IPS-15b (cell line): Measurements from ENCODE around the gene PLA2R1.

Experiments used
- H3K27me3 ChIP-seq: one replicate; pipeline ENCODE4 v1.6.1; 2013; ENCODE audit warnings: low read length; ENCODE audit not compliant: control insufficient read depth, insufficient read depth
- H3K36me3 ChIP-seq: one replicate; pipeline ENCODE4 v1.6.1; 2013; ENCODE audit warnings: low read length; ENCODE audit not compliant: control insufficient read depth, insufficient read depth
- H3K4me1 ChIP-seq: one replicate; pipeline ENCODE4 v1.6.1; 2013; ENCODE audit warnings: mild to moderate bottlenecking, low read length; ENCODE audit not compliant: control insufficient read depth, insufficient read depth
- H3K4me3 ChIP-seq: one replicate; pipeline ENCODE4 v1.5.1; 2013; ENCODE audit warnings: low read depth, low read length
- H3K9ac ChIP-seq: one replicate; pipeline ENCODE4 v1.6.1; 2013; ENCODE audit warnings: low read depth, mild to moderate bottlenecking, low read length
- H3K9me3 ChIP-seq: one replicate; pipeline ENCODE4 v1.6.1; 2013; ENCODE audit warnings: mild to moderate bottlenecking, low read length; ENCODE audit not compliant: control insufficient read depth, insufficient read depth

Gene PLA2R1

DNA sequence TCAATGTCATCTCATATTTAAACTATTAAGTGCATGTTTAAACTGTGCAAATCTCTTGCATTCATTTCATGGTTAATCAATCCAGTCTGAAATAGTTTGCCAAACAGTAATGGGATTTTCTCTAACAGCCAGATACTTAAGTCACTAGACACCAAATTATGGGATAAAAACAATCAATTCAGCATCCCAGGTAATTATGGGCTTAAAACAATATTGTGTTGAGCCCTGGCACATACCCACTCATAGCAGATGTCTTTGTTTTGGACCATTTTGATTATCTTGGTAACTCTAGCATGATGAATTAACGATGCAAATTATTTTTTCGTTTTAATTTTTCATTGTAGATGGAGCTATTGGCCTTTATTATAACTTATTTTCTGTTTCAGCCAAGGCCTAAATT, 145.9 kb downstream of the PLA2R1 start:
- H3K36me3 ChIP-seq: no peaks in the 10 kb centered on the region
- no peaks in the 10 kb centered on the region for H3K4me1 ChIP-seq
- H3K4me3 ChIP-seq: no peak overlapping the region
- H3K9me3 ChIP-seq: no peaks in the 10 kb centered on the region
- H3K27me3 ChIP-seq: peaks cover 6% of the 10 kb centered on the region
- H3K9ac ChIP-seq: no peak overlapping the region

DNA sequence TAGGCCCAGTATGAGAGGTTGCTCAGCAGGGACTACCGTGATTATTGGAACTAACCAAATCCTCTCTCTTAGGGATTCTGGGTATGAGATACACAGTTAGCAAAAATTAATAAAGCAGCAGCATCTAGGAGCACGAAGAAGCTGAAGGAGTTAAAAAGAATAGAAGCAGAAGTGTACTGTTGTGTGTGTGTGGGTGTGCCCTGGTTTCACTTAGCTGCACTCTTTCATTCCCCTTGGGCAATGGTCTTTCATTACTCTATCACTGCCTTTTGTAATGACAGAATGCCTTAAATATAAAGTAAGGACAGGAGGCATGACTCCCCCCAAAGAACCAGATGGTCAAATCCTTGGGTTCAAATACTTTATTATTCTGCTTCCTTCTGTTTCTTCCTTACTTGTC, 148.5 kb downstream of the PLA2R1 start:
- Histone ChIP-seq H3K9me3 (no peaks in the 10 kb centered on the region), H3K27me3 (no peaks in the 10 kb centered on the region), H3K9ac (no peak overlapping the region), H3K36me3 (no peaks in the 10 kb centered on the region), H3K4me1 (no peaks in the 10 kb centered on the region), H3K4me3 (no peak overlapping the region)

DNA sequence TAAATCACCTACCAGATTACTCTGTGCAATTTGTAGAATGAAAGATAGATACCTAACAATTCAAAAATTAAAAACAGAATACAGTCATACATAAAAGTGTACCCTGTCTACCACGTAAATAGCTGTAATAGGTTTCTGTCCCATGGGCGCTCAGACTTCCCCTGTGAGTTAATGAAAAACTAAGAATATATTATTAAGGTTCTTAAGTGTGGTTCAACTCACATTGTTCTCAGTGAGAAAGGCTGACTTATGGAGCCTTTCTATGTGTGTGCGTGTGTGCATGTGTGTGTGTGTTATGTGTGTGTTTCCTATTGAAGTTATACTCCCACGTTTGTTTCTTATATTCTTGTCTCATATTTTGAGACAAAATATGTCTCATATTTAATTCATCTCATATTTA, 149.8 kb downstream of the PLA2R1 start:
- H3K36me3 ChIP-seq: no peaks in the 10 kb centered on the region
- no peaks in the 10 kb centered on the region for H3K4me1 ChIP-seq
- no peak overlapping the region for H3K9ac ChIP-seq
- H3K27me3 ChIP-seq: no peaks in the 10 kb centered on the region
- H3K4me3 ChIP-seq: no peak overlapping the region
- no peaks in the 10 kb centered on the region for H3K9me3 ChIP-seq

DNA sequence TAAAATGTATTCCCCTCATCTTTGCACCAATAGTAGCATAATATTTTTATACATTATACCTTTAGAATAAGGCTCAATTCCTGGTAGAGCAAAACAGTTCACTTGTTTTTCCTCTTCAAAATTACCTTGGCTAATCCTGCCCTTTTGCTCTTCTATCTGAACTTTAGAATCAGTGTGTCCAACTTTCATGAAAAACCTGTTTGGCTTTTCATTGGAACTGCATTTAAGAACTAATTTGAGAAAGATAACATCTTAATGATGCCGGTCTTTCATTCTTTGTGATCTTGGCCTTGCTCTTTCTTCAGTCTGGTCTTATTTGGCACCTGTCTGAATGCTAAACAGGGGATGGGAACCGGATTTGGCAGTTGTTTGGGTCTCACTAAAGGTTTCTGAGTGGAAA, 151.5 kb downstream of the PLA2R1 start:
- Histone ChIP-seq H3K4me1 (no peaks in the 10 kb centered on the region), H3K9me3 (no peaks in the 10 kb centered on the region), H3K27me3 (peaks cover 3% of the 10 kb centered on the region), H3K36me3 (no peaks in the 10 kb centered on the region), H3K9ac (no peak overlapping the region), H3K4me3 (no peak overlapping the region)

DNA sequence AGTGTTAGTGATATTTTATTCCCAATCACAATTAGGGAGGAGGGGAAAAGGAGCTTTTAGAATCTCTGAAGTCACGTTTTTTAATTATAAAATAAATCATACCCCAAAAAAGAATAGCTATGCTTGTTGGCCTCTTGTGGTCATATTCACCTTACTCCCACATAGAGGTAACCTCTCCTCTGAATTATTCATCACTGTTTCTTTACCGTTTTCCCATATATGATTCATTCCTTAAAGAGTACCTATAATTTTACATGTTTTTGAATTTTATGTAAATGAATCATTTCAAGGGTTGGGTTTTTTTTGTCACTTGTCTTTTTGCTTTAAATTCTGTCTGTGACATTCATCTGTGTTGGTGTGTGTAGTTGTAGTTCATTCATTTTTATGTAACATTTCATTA, 153.8 kb downstream of the PLA2R1 start:
- no peaks in the 10 kb centered on the region for H3K4me1 ChIP-seq
- H3K4me3 ChIP-seq: no peak overlapping the region
- H3K9ac ChIP-seq: no peak overlapping the region
- H3K9me3 ChIP-seq: no peaks in the 10 kb centered on the region
- peaks cover 18% of the 10 kb centered on the region for H3K27me3 ChIP-seq
- H3K36me3 ChIP-seq: no peaks in the 10 kb centered on the region

DNA sequence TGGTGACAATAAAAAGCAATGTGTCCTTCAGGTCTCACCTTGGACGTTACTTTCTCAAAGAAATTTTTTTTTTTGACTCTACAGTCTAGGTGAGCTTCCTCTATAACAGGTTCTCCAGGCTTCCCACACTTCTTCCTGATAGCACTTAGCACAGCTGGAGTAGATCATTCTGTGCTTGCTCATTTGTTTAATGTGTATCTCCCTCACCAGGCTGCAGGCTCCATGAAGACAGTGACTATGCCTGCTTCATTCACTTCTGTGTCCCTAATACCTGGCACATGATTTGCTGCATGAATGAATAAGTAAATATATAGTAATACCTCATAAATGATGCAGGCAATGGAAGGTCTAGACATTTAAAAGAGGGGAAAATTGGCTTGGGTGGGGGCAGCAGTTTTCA, 154.5 kb downstream of the PLA2R1 start:
- peaks cover 25% of the 10 kb centered on the region for H3K27me3 ChIP-seq
- no peaks in the 10 kb centered on the region for H3K36me3 ChIP-seq
- no peaks in the 10 kb centered on the region for H3K9me3 ChIP-seq
- H3K9ac ChIP-seq: no peak overlapping the region
- no peak overlapping the region for H3K4me3 ChIP-seq
- H3K4me1 ChIP-seq: no peaks in the 10 kb centered on the region

DNA sequence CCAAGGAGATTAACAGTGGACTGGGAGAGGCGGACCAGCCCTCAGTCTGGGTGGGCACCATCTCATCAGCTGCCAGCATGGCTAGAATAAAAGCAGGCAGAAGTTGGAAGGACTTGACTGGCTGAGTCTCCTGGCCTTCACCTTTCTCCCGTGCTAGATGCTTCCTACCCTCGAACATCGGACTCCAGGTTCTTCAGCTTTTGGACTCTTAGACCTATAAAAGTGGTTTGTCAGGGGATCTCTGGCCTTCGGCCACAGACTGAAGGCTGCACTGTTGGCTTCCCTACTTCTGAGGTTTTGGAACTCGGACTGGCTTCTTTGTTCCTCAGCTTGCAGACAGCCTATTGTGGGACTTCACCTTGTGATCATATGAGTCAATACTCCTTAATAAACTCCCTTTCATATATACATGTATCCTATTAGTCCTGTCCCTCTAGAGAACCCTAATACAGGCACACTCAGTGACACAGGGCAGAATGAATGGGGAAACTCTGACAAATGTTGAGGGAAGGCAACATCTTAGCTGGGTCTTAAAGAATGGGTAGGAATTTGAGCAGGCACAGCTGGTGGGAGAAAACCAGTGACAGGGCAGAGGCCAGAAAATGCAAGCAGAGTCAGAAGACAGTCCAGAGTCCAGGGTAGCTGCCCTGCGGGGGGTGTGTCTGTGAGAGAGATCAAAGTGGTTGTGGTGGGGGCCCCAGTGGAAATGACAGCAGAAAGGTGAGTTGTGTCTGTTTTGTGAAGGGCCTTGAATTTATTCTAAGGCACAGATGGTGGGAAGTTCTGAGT, 156.3 kb downstream of the PLA2R1 start:
- Histone ChIP-seq H3K36me3 (no peaks in the 10 kb centered on the region), H3K9me3 (no peaks in the 10 kb centered on the region), H3K9ac (no peak overlapping the region), H3K4me3 (no peak overlapping the region), H3K4me1 (no peaks in the 10 kb centered on the region), H3K27me3 (peaks cover 33% of the 10 kb centered on the region)

DNA sequence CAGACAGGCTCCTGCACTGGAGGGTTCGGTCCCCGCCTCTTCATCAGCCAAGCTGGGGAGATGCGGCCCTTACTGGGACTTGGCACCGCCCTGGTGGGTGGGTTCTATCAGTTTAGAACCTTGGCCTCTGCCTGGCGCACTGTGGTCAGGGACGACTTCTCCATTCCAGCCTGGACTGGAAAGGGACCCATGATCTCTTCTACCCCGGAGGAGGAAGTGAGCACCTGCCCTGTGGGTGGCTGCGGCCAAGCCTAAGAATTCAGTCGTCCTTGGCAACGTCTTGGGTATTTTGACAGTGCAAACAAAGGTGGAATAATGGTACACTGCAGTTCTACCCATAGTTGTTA, 157.5 kb downstream of the PLA2R1 start:
- Histone ChIP-seq H3K9ac (no peak overlapping the region), H3K4me3 (peak overlapping the region; percentile 70), H3K27me3 (peaks cover 33% of the 10 kb centered on the region), H3K9me3 (no peaks in the 10 kb centered on the region), H3K4me1 (no peaks in the 10 kb centered on the region), H3K36me3 (no peaks in the 10 kb centered on the region)

DNA sequence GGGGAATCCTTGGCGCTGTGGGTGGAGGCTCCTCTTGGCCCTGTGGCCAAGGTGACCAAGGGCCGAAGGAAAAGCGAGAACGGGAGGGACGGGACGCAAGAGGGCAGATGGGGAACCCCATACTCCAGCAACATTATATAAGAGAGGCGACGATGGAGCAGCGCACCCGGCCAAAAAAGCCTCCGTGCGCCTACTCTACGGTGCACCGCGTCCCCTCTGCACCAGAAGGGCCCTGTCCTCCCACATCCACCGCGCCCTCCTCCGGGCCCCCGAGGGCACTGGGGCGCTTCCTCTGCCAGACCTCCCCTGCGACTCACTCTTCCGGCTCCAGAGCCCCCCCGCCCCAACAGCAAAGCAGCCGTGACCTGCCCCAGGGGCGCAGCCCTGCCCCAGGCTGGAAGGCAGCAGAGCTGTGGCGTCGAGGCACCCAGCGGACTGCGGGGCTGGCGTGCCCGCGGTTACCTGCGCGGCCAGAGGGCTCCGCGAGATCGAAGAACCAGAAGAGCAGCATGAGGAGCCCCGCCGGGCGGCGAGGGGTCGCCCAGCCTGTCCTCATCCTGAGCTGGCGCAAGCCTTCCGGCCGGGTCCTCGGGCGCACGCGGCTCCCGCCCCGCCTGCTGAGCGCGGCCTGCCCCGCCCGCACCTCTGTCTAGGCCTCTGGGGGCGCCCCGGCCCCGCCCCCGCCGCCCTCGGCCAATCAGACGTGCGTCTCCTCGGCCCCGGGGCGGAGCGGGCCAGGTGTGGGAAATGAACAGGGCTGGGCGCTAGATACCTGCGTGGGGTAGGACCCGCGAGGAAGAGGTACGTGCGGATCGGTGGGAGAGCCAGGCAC, 158.1 kb downstream of the PLA2R1 start, which contains the start of gene LY75:
TSS of gene LY75 (minus strand) at position 630 of the 832 bp plus-strand sequence.
- Histone ChIP-seq H3K36me3 (no peaks in the 10 kb centered on the region), H3K9ac (peak within 1 kb of the TSS; percentile 50), H3K9me3 (no peaks in the 10 kb centered on the region), H3K4me1 (no peaks in the 10 kb centered on the region), H3K27me3 (peaks cover 33% of the 10 kb centered on the region), H3K4me3 (peak within 1 kb of the TSS; percentile 70)

DNA sequence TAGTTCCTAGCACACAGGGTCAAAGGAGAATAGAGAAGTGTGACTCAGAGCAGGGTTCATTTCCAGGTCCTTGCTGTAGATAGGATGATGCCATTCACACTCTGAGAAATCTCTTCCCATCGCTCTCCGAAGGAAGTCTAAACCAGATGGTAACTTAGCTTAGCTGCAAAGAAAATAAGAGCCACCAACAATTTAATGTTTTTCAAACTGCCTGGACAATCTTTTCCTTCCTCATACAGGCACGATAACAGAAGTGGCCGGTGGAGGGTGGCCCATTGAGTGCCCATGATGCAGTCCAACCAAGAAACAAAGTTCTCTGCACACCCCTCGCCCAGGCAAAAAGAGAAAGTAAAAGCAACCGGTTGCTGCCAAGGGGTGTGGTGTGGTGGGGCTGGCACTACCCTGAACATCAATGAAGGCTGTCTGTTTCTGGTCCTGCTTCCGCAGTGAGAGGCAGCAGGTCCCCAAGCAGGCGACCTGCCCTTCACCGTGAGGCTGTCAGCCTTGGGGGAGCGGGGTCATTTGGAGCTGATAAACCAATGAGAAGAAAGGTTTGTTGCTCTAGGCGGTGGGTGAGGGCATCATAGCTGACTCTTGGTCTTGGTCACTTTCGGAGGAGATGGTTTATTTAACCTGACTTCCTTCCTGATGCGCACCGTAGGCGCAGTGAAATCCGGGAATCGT, 158.8 kb downstream of the PLA2R1 start:
- peaks cover 35% of the 10 kb centered on the region for H3K27me3 ChIP-seq
- H3K36me3 ChIP-seq: no peaks in the 10 kb centered on the region
- no peaks in the 10 kb centered on the region for H3K4me1 ChIP-seq
- peak overlapping the region; percentile 62 for H3K4me3 ChIP-seq
- H3K9me3 ChIP-seq: no peaks in the 10 kb centered on the region
- H3K9ac ChIP-seq: peak overlapping the region; percentile 50

DNA sequence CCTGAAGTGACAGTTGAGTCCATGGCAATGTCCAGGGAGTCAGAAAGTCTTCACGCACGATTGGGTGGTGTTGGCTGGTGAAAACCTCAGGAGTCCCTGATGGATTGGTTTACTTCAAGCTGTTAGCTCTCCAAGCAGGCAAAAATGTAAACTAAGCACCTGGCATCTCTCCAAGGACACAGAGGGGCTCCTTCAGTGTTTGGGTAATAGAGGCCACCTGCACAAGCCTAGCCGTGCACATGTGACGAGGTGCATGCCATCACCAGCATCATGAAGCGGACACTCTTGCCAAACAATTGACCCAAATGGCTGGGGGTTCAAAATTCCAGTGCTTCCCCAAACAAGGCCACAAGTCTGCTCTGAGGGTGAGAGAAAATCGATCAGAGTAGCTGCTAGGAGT, 159.7 kb downstream of the PLA2R1 start:
- Histone ChIP-seq H3K9me3 (no peaks in the 10 kb centered on the region), H3K9ac (no peak overlapping the region), H3K4me3 (no peak overlapping the region), H3K36me3 (no peaks in the 10 kb centered on the region), H3K4me1 (no peaks in the 10 kb centered on the region), H3K27me3 (peaks cover 35% of the 10 kb centered on the region)
